Liver (tissue), 9 donors: ENCODE measurements around the gene ESPN. TPM values are rescaled to one million over a fixed set of nuclear protein-coding genes. Genes with fewer than 3 reads are reported as not detected.

Source experiments
- DNase-seq: peaks from one replicate; pipeline ENCODE4 v3.0.0-alpha.2; 2017; ENCODE audit warnings: low spot score
- H3K27ac ChIP-seq, 2 donors: one replicate each; pipeline ENCODE4 v1.7.0; 2013; ENCODE audit warnings: inconsistent platforms in 2 of 2, low read length in 2 of 2, control low read depth in 1 of 2, low read depth in 1 of 2, mild to moderate bottlenecking in 1 of 2
- H3K27me3 ChIP-seq, 4 donors: one replicate each; pipeline versions ENCODE4 v1.6.1 to v1.7.0; 2013; ENCODE audit warnings: low read length in 3 of 4, inconsistent platforms in 1 of 4, mild to moderate bottlenecking in 1 of 4, moderate library complexity in 1 of 4; ENCODE audit not compliant: control insufficient read depth in 4 of 4, insufficient read depth in 4 of 4
- H3K36me3 ChIP-seq, 4 donors: one replicate each; pipeline versions ENCODE4 v1.6.1 to v1.7.0; 2013; ENCODE audit warnings: low read length in 3 of 4, mild to moderate bottlenecking in 3 of 4, low read depth in 1 of 4, moderate library complexity in 1 of 4; ENCODE audit not compliant: control insufficient read depth in 4 of 4, insufficient read depth in 3 of 4
- H3K4me1 ChIP-seq, 4 donors: one replicate each; pipeline versions ENCODE4 v1.6.1 to v1.7.0; 2013; ENCODE audit warnings: low read length in 3 of 4, mild to moderate bottlenecking in 3 of 4, moderate library complexity in 1 of 4; ENCODE audit not compliant: control insufficient read depth in 4 of 4, insufficient read depth in 4 of 4
- H3K4me3 ChIP-seq, 3 donors: one replicate each; pipeline versions ENCODE4 v1.6.1 to v1.7.0; 2013; ENCODE audit warnings: low read length in 3 of 3, control low read depth in 1 of 3, low read depth in 1 of 3, mild to moderate bottlenecking in 1 of 3
- H3K9ac ChIP-seq, 2 donors: one replicate each; pipeline ENCODE4 v1.7.0; 2013; ENCODE audit warnings: low read length in 2 of 2, mild to moderate bottlenecking in 2 of 2, moderate library complexity in 2 of 2, control low read depth in 1 of 2, low read depth in 1 of 2
- H3K9me3 ChIP-seq, 4 donors: one replicate each; pipeline versions ENCODE4 v1.6.1 to v1.7.0; 2013; ENCODE audit warnings: low read length in 3 of 4; ENCODE audit not compliant: control insufficient read depth in 4 of 4
- EGR1 ChIP-seq, 2 donors: IDR thresholded peaks; 2 replicates each; pipeline ENCODE4 v1.6.1; 2016 to 2018; ENCODE audit warnings: antibody characterized with exemption in 2 of 2, low read depth in 2 of 2
- FOXA1 ChIP-seq: IDR thresholded peaks from 2 replicates; pipeline ENCODE4 v1.6.1; 2016; ENCODE audit warnings: antibody characterized with exemption
- FOXA2 ChIP-seq: IDR thresholded peaks from 2 replicates; pipeline ENCODE4 v1.6.1; 2016; ENCODE audit warnings: antibody characterized with exemption
- GABPA ChIP-seq, 2 donors: IDR thresholded peaks in 1 of 2; conservative IDR thresholded peaks in 1 of 2; 2 replicates each; pipeline ENCODE4 v1.6.1; 2016; ENCODE audit warnings: antibody characterized with exemption in 2 of 2, mild to moderate bottlenecking in 1 of 2, moderate library complexity in 1 of 2
- HNF4A ChIP-seq, 2 donors: conservative IDR thresholded peaks; 2 replicates each; pipeline ENCODE4 v1.6.1; 2016; ENCODE audit warnings: antibody characterized with exemption in 2 of 2, mild to moderate bottlenecking in 2 of 2
- HNF4G ChIP-seq: IDR thresholded peaks from 2 replicates; pipeline ENCODE4 v1.6.1; 2016; ENCODE audit warnings: antibody characterized with exemption
- JUND ChIP-seq, 2 donors: IDR thresholded peaks; 2 replicates each; pipeline ENCODE4 v1.6.1; 2016; ENCODE audit warnings: antibody characterized with exemption in 2 of 2
- NR2F2 ChIP-seq: IDR thresholded peaks from 2 replicates; pipeline ENCODE4 v1.6.1; 2016; ENCODE audit warnings: antibody characterized with exemption
- RAD21 ChIP-seq, 2 donors: IDR thresholded peaks; 2 replicates each; pipeline ENCODE4 v1.6.1; 2016; ENCODE audit warnings: antibody characterized with exemption in 2 of 2, mild to moderate bottlenecking in 2 of 2
- RXRA ChIP-seq, 2 donors: IDR thresholded peaks; 2 replicates each; pipeline ENCODE4 v1.6.1; 2017 to 2018; ENCODE audit warnings: antibody characterized with exemption in 2 of 2, mild to moderate bottlenecking in 1 of 2
- SP1 ChIP-seq: IDR thresholded peaks from 2 replicates; pipeline ENCODE4 v1.6.1; 2018; ENCODE audit warnings: antibody characterized with exemption, mild to moderate bottlenecking
- TAF1 ChIP-seq: conservative IDR thresholded peaks from 2 replicates; pipeline ENCODE4 v1.6.1; 2016; ENCODE audit warnings: antibody characterized with exemption, mild to moderate bottlenecking
- YY1 ChIP-seq: IDR thresholded peaks from 2 replicates; pipeline ENCODE4 v1.6.1; 2016; ENCODE audit warnings: antibody characterized with exemption, mild to moderate bottlenecking
- WGBS: extraction: QIAGEN DNeasy Blood & Tissue Kit; methylation state at CpG from one replicate; pipeline ENCODE4 v1.1.7; 2013; 5-methylcytosine and 5-hydroxymethylcytosine counted together
- polyA plus RNA-seq, 2 donors: library from polyadenylated mRNA; stranded (reverse) in 1 of 2; unstranded in 1 of 2; fragments of 200-250 nt in 1 of 2; fragments of >200 nt in 1 of 2; fragmentation: Nextera tagmentation in 1 of 2; extraction: Ambion mirVana in 1 of 2; gene quantifications; one replicate each; pipeline versions ENCODE4 v1.2.1 to v1.2.3, GENCODE V29; 2013 to 2015
- total RNA-seq, 2 donors: library from RNA; depleted of rRNA; stranded (reverse); fragments of >200 nt; gene quantifications; one replicate each; pipeline ENCODE4 v1.2.3, GENCODE V29; 2014
- TF ChIP-seq, protein P1 (sequence below): fragments of 150-350 bp; IDR thresholded peaks from 2 replicates; pipeline ENCODE4 v1.5.1; 2017; ENCODE audit warnings: improper control_type of control experiment, low read depth, low read length; ENCODE audit not compliant: missing input control
- TF ChIP-seq, protein P2 (sequence below): IDR thresholded peaks from 2 replicates; pipeline ENCODE4 v1.6.1; 2016; ENCODE audit warnings: antibody characterized with exemption
- TF ChIP-seq, protein P3 (sequence below): IDR thresholded peaks from 2 replicates; pipeline ENCODE4 v1.6.1; 2016; ENCODE audit warnings: antibody characterized with exemption, mild to moderate bottlenecking
- TF ChIP-seq, protein P4 (sequence below): IDR thresholded peaks from 2 replicates; pipeline ENCODE4 v1.6.1; 2016; ENCODE audit warnings: antibody characterized with exemption
- TF ChIP-seq, protein P5 (sequence below): IDR thresholded peaks from 2 replicates; pipeline ENCODE4 v1.6.1; 2016; ENCODE audit warnings: antibody characterized with exemption
- donor health status: healthy.
- donor health status: healthy.
- donor health status: healthy.
- donor health status: healthy.
- donor health status: healthy.

The ESPN gene
- total and polyA plus RNA-seq, 4 donors, result 61.5 to 103 (median 68.2) TPM

- TF ChIP-seq, protein P1, sequence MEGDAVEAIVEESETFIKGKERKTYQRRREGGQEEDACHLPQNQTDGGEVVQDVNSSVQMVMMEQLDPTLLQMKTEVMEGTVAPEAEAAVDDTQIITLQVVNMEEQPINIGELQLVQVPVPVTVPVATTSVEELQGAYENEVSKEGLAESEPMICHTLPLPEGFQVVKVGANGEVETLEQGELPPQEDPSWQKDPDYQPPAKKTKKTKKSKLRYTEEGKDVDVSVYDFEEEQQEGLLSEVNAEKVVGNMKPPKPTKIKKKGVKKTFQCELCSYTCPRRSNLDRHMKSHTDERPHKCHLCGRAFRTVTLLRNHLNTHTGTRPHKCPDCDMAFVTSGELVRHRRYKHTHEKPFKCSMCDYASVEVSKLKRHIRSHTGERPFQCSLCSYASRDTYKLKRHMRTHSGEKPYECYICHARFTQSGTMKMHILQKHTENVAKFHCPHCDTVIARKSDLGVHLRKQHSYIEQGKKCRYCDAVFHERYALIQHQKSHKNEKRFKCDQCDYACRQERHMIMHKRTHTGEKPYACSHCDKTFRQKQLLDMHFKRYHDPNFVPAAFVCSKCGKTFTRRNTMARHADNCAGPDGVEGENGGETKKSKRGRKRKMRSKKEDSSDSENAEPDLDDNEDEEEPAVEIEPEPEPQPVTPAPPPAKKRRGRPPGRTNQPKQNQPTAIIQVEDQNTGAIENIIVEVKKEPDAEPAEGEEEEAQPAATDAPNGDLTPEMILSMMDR, result no peak
- TF ChIP-seq EGR1 (IDR thresholded peaks at IDR 0.05; ENCODE audit: low read depth in 2 of 2) (no peak), FOXA2 (no peak), RXRA (IDR thresholded peaks at IDR 0.05) (no peak), FOXA1 (no peak), HNF4G (no peak)
- TF ChIP-seq, protein P2, sequence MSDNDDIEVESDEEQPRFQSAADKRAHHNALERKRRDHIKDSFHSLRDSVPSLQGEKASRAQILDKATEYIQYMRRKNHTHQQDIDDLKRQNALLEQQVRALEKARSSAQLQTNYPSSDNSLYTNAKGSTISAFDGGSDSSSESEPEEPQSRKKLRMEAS, result no peak
These were observed 81.8 kb downstream of the ESPN start (continued) for GRCh38 chr1:6506210-6507036.

- Histone ChIP-seq H3K27me3 (no peaks in the 10 kb centered on the region), H3K4me3 (no peak overlapping the region), H3K36me3 (no peaks in the 10 kb centered on the region), H3K9ac (no peak overlapping the region), H3K9me3 (no peaks in the 10 kb centered on the region), H3K27ac (no peak overlapping the region), H3K4me1 (peaks cover 0 to 3% (median 0%) of the 10 kb centered on the region in 4 donors)
- 79% methylated on average over 7 of the region's 7 CpGs for WGBS
- no peak for DNase-seq
- TF ChIP-seq EGR1 (IDR thresholded peaks at IDR 0.05; ENCODE audit: low read depth in 2 of 2) (no peak), FOXA2 (no peak), JUND (IDR thresholded peaks at IDR 0.05) (no peak), RAD21 (IDR thresholded peaks at IDR 0.05) (no peak), SP1 (no peak), YY1 (no peak), HNF4G (no peak), NR2F2 (no peak), TAF1 (no peak), FOXA1 (no peak), GABPA (IDR thresholded peaks at IDR 0.05 in 1 of 2, conservative IDR thresholded peaks at IDR 0.05 in 1 of 2) (no peak), RXRA (IDR thresholded peaks at IDR 0.05) (no peak), HNF4A (conservative IDR thresholded peaks at IDR 0.05) (no peak)
- TF ChIP-seq, protein P3, sequence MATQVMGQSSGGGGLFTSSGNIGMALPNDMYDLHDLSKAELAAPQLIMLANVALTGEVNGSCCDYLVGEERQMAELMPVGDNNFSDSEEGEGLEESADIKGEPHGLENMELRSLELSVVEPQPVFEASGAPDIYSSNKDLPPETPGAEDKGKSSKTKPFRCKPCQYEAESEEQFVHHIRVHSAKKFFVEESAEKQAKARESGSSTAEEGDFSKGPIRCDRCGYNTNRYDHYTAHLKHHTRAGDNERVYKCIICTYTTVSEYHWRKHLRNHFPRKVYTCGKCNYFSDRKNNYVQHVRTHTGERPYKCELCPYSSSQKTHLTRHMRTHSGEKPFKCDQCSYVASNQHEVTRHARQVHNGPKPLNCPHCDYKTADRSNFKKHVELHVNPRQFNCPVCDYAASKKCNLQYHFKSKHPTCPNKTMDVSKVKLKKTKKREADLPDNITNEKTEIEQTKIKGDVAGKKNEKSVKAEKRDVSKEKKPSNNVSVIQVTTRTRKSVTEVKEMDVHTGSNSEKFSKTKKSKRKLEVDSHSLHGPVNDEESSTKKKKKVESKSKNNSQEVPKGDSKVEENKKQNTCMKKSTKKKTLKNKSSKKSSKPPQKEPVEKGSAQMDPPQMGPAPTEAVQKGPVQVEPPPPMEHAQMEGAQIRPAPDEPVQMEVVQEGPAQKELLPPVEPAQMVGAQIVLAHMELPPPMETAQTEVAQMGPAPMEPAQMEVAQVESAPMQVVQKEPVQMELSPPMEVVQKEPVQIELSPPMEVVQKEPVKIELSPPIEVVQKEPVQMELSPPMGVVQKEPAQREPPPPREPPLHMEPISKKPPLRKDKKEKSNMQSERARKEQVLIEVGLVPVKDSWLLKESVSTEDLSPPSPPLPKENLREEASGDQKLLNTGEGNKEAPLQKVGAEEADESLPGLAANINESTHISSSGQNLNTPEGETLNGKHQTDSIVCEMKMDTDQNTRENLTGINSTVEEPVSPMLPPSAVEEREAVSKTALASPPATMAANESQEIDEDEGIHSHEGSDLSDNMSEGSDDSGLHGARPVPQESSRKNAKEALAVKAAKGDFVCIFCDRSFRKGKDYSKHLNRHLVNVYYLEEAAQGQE, result no peak
- TF ChIP-seq, protein P1, result no peak
- TF ChIP-seq, protein P4, sequence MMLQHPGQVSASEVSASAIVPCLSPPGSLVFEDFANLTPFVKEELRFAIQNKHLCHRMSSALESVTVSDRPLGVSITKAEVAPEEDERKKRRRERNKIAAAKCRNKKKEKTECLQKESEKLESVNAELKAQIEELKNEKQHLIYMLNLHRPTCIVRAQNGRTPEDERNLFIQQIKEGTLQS, result no peak
- TF ChIP-seq, protein P5, sequence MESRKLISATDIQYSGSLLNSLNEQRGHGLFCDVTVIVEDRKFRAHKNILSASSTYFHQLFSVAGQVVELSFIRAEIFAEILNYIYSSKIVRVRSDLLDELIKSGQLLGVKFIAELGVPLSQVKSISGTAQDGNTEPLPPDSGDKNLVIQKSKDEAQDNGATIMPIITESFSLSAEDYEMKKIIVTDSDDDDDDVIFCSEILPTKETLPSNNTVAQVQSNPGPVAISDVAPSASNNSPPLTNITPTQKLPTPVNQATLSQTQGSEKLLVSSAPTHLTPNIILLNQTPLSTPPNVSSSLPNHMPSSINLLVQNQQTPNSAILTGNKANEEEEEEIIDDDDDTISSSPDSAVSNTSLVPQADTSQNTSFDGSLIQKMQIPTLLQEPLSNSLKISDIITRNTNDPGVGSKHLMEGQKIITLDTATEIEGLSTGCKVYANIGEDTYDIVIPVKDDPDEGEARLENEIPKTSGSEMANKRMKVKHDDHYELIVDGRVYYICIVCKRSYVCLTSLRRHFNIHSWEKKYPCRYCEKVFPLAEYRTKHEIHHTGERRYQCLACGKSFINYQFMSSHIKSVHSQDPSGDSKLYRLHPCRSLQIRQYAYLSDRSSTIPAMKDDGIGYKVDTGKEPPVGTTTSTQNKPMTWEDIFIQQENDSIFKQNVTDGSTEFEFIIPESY, result no peak
- TF ChIP-seq, protein P2, result no peak
These were observed 82.5 kb downstream of the ESPN start for GRCh38 chr1:6507037-6507428.
